ENCODE measurements around the gene INPP5D. TPM values are rescaled to one million over a fixed set of nuclear protein-coding genes. Genes with fewer than 3 reads are reported as not detected.

The INPP5D gene
- total and polyA plus RNA-seq, 2 of the 8 experiments (the other 6 are each of a cell fraction or from before 2014, with no cell fraction given), result 4.5 to 7.1 TPM

- Histone ChIP-seq H3K27me3 (replicated peaks in 1 of 4; ENCODE audit: control insufficient read depth in 3 of 4, extremely low read depth in 1 of 4, insufficient read depth in 3 of 4, low read length in 3 of 4) (no peaks in the 10 kb centered on the region), H2BK120ac (replicated peaks; ENCODE audit: low read depth, low read length) (no peak overlapping the region), H3K56ac (replicated peaks; ENCODE audit: insufficient read length, low read depth, low read length) (no peak overlapping the region), H3K27ac (ENCODE audit: low read depth, low read length) (no peak overlapping the region), H2BK12ac (ENCODE audit: low read depth, low read length) (no peak overlapping the region), H4K5ac (ENCODE audit: insufficient read length, low read depth, low read length) (no peak overlapping the region), H3K23ac (ENCODE audit: insufficient read length) (no peak overlapping the region), H3K14ac (ENCODE audit: insufficient read length) (no peak overlapping the region), H4K20me1 (replicated peaks in 1 of 2; ENCODE audit: control insufficient read depth in 1 of 2, insufficient read depth in 2 of 2, low read length in 2 of 2) (no peaks in the 10 kb centered on the region), H3K9me3 (ENCODE audit: insufficient read depth in 2 of 2, low read depth in 1 of 2, low read length in 1 of 2) (no peaks in the 10 kb centered on the region), H4K91ac (replicated peaks; ENCODE audit: insufficient read length, low read length) (no peak overlapping the region), H3K23me2 (ENCODE audit: low read depth, low read length) (no peaks in the 10 kb centered on the region), H3K18ac (ENCODE audit: extremely low read depth, low read length) (no peak overlapping the region), H2AFZ (ENCODE audit: low read length) (no peak overlapping the region), H2BK20ac (ENCODE audit: low read length) (no peak overlapping the region), H2AK5ac (ENCODE audit: low read depth, low read length) (no peak overlapping the region), H3K79me1 (ENCODE audit: low read depth, low read length) (no peaks in the 10 kb centered on the region), H2BK5ac (ENCODE audit: low read depth, low read length) (no peak overlapping the region), H4K8ac (ENCODE audit: extremely low read depth, insufficient read depth, low read length) (no peak overlapping the region), H3K4me1 (replicated peaks in 1 of 4; ENCODE audit: control insufficient read depth in 3 of 4, insufficient read depth in 4 of 4, low read length in 3 of 4) (peaks cover 0 to 4% (median 0%) of the 10 kb centered on the region in 4 experiments; a peak in 2 of 7 replicates), H2BK15ac (ENCODE audit: low read length) (no peak overlapping the region), H3K36me3 (ENCODE audit: control insufficient read depth in 2 of 4, insufficient read depth in 4 of 4, low read length in 3 of 4) (peaks cover 0 to 8% (median 3%) of the 10 kb centered on the region in 4 experiments; a peak in 3 of 8 replicates), H3K79me2 (ENCODE audit: control insufficient read depth in 1 of 2, insufficient read depth in 2 of 2, low read length in 2 of 2) (no peaks in the 10 kb centered on the region), H3K4ac (replicated peaks; ENCODE audit: insufficient read length, low read depth, low read length) (no peak overlapping the region), H3K9ac (replicated peaks in 1 of 4; ENCODE audit: extremely low read depth in 1 of 4, low read depth in 3 of 4, low read length in 3 of 4) (no peak overlapping the region), H3K4me2 (ENCODE audit: insufficient read depth in 1 of 2, low read depth in 2 of 2, low read length in 2 of 2) (no peak overlapping the region), H3K4me3 (ENCODE audit: extremely low read depth in 1 of 4, insufficient read depth in 2 of 4, low read depth in 3 of 4, low read length in 4 of 4) (no peak overlapping the region)
- ChIA-PET POLR2A (ENCODE audit: partially characterized antibody) (interaction anchor here (1.0 kb wide), 1 partner anchor 23 kb away, joined by 3 read pairs; no protein-coding TSS in a partner anchor), CTCF (ENCODE audit: partially characterized antibody) (no interaction called here)
- DNase-seq (ENCODE audit: low read depth in 1 of 2, low spot score in 2 of 2) (no peak), FAIRE-seq (no peak)
- 87% methylated on average over 8 of the region's 8 CpGs; no CpG with 5 or more reads in 1 of the 2 experiments for WGBS, 2 experiments (ENCODE audit: extremely low coverage in 1 of 2, insufficient coverage in 1 of 2, insufficient read length in 1 of 2, insufficient replicate concordance in 2 of 2, low coverage in 1 of 2, low lambda C conversion rate in 2 of 2, missing lambda C conversion rate in 1 of 2)
- TF ChIP-seq EZH2 (IDR thresholded peaks at IDR 0.05; ENCODE audit: low read depth, low read length, severe bottlenecking) (no peak), GTF2F1 (IDR thresholded peaks at IDR 0.05; ENCODE audit: borderline replicate concordance, low read depth, low read length) (no peak), ATF3 (IDR thresholded peaks at IDR 0.05; ENCODE audit: insufficient read depth, low read depth, low read length) (no peak), ATF2 (IDR thresholded peaks at IDR 0.05; ENCODE audit: low read length) (no peak), RNF2 (IDR thresholded peaks at IDR 0.05; ENCODE audit: borderline replicate concordance, low read depth, low read length, missing control alignments, poor library complexity, severe bottlenecking) (no peak), NRF1 (IDR thresholded peaks at IDR 0.05; ENCODE audit: low read depth, low read length) (no peak), SAP30 (IDR thresholded peaks at IDR 0.05; ENCODE audit: insufficient read depth, insufficient replicate concordance, low read length) (no peak), RFX5 (IDR thresholded peaks at IDR 0.05; ENCODE audit: borderline replicate concordance, low read depth, low read length) (no peak), ASH2L (IDR thresholded peaks at IDR 0.05; ENCODE audit: low read length) (no peak), JUN (IDR thresholded peaks at IDR 0.05; ENCODE audit: low read depth, low read length) (no peak)
Measured at GRCh38 chr2:233185963-233186362, 125.8 kb downstream of the INPP5D start.

Data from H1 (cell line).